GM23338 (cell line): Measurements from ENCODE around the gene EPHB1. TPM values are rescaled to one million over a fixed set of nuclear protein-coding genes. Genes with fewer than 3 reads are reported as not detected.

Source experiments
- ATAC-seq: fragments of 200-7000 bp; cut with Tn5 transposase; 3 replicates; pipeline ENCODE4 v1.9.1; 2020
- DNase-seq: peaks from one replicate; pipeline ENCODE4 v3.0.0-alpha.2; 2015; ENCODE audit warnings: low spot score
- H2AFZ ChIP-seq: fragments of 200-600 bp; sonication (generic); 2 replicates; pipeline ENCODE4 v1.8.0; 2016; ENCODE audit warnings: antibody characterized with exemption, mild to moderate bottlenecking, moderate library complexity
- H3F3A ChIP-seq: fragments of 200-600 bp; sonication (generic); replicated peaks from 2 replicates; pipeline ENCODE4 v1.8.0; 2017; ENCODE audit warnings: antibody characterized with exemption, mixed run types, low read depth
- H3K27ac ChIP-seq: fragments of 200-600 bp; sonication (generic); 2 replicates; pipeline ENCODE4 v1.6.1; 2016; ENCODE audit warnings: low read depth
- H3K27me3 ChIP-seq: fragments of 200-600 bp; sonication (generic); 2 replicates; pipeline ENCODE4 v1.8.0; 2016; ENCODE audit warnings: mild to moderate bottlenecking, mixed run types, moderate library complexity; ENCODE audit not compliant: insufficient read depth
- H3K36me3 ChIP-seq: fragments of 200-600 bp; sonication (generic); 2 replicates; pipeline ENCODE4 v1.8.0; 2016; ENCODE audit warnings: mild to moderate bottlenecking; ENCODE audit not compliant: insufficient read depth
- H3K4me1 ChIP-seq: fragments of 200-600 bp; sonication (generic); 2 replicates; pipeline ENCODE4 v1.8.0; 2016; ENCODE audit warnings: mild to moderate bottlenecking, moderate library complexity; ENCODE audit not compliant: insufficient read depth
- H3K4me2 ChIP-seq: fragments of 200-600 bp; sonication (generic); 2 replicates; pipeline ENCODE4 v1.7.1; 2017; ENCODE audit warnings: mixed run types
- H3K4me3 ChIP-seq: fragments of 200-600 bp; sonication (generic); 2 replicates; pipeline ENCODE4 v1.6.1; 2016; ENCODE audit warnings: mixed run types
- H3K79me2 ChIP-seq: fragments of 200-600 bp; sonication (generic); replicated peaks from 2 replicates; pipeline ENCODE4 v1.8.0; 2017; ENCODE audit warnings: mild to moderate bottlenecking; ENCODE audit not compliant: insufficient read depth
- H3K9me2 ChIP-seq: fragments of 200-600 bp; sonication (generic); 2 replicates; pipeline ENCODE4 v1.8.0; 2017; ENCODE audit not compliant: insufficient read depth
- H4K20me1 ChIP-seq: fragments of 200-600 bp; sonication (generic); replicated peaks from 2 replicates; pipeline ENCODE4 v1.8.0; 2017; ENCODE audit warnings: mild to moderate bottlenecking; ENCODE audit not compliant: insufficient read depth
- H3K27ac Mint-ChIP-seq: 2 replicates; pipeline ENCODE4 v1.8.0; 2020; ENCODE audit warnings: inconsistent platforms, mild to moderate bottlenecking, moderate library complexity, mixed read lengths
- H3K27me3 Mint-ChIP-seq: 3 replicates; pipeline ENCODE4 v1.8.0; 2022; ENCODE audit warnings: low read depth, mild to moderate bottlenecking, moderate library complexity, mixed read lengths, inconsistent platforms; ENCODE audit not compliant: insufficient read depth, poor library complexity
- H3K36me3 Mint-ChIP-seq: 3 replicates; pipeline ENCODE4 v1.8.0; 2021; ENCODE audit warnings: low read depth, mild to moderate bottlenecking, inconsistent platforms, moderate library complexity, mixed read lengths
- H3K4me1 Mint-ChIP-seq: 3 replicates; pipeline ENCODE4 v1.8.0; 2020; ENCODE audit warnings: mild to moderate bottlenecking, inconsistent platforms, mixed read lengths
- H3K4me3 Mint-ChIP-seq: 3 replicates; pipeline ENCODE4 v1.8.0; 2021; ENCODE audit warnings: moderate library complexity, mild to moderate bottlenecking, inconsistent platforms, mixed read lengths
- H3K9me3 Mint-ChIP-seq: 3 replicates; pipeline ENCODE4 v1.8.0; 2020; ENCODE audit warnings: moderate library complexity, mild to moderate bottlenecking, inconsistent platforms, mixed read lengths
- EZH2 ChIP-seq: fragments of 200-600 bp; sonication (generic); IDR thresholded peaks from one replicate; pipeline ENCODE4 v1.8.0; 2017; ENCODE audit warnings: antibody characterized with exemption, mild to moderate bottlenecking, low read depth; ENCODE audit not compliant: unreplicated experiment
- EZH2phosphoT487 ChIP-seq: fragments of 200-600 bp; sonication (generic); IDR thresholded peaks from one replicate; pipeline ENCODE4 v1.8.1; 2018; ENCODE audit warnings: antibody characterized with exemption; ENCODE audit not compliant: unreplicated experiment
- JUNB ChIP-seq: IDR thresholded peaks from one replicate; pipeline ENCODE4 v1.6.1; 2016; ENCODE audit warnings: antibody characterized with exemption; ENCODE audit not compliant: unreplicated experiment
- polyA plus RNA-seq: library from polyadenylated mRNA; unstranded; fragments of >200 nt; fragmentation: Nextera tagmentation; extraction: Ambion mirVana; gene quantifications from 2 replicates; pipeline ENCODE4 v1.2.1, GENCODE V29; 2016
- total RNA-seq: library from RNA; depleted of rRNA; stranded (reverse); fragments of >200 nt; shearing (Covaris generic); gene quantifications from 2 replicates; pipeline ENCODE4 v1.2.3, GENCODE V29; 2014
- TF ChIP-seq, protein P1 (sequence below): fragments of 250-450 bp; sonication (Bioruptor Pico); IDR thresholded peaks from 2 replicates; pipeline ENCODE4 v1.5.0; 2020; ENCODE audit warnings: mild to moderate bottlenecking, moderate library complexity
- TF ChIP-seq, protein P2 (sequence below): IDR thresholded peaks from one replicate; pipeline ENCODE4 v1.6.1; 2018; ENCODE audit warnings: antibody characterized with exemption; ENCODE audit not compliant: unreplicated experiment

EPHB1 gene
- total and polyA plus RNA-seq, 2 experiments from 2014 or later: 2.7 to 5.2 TPM

DNA sequence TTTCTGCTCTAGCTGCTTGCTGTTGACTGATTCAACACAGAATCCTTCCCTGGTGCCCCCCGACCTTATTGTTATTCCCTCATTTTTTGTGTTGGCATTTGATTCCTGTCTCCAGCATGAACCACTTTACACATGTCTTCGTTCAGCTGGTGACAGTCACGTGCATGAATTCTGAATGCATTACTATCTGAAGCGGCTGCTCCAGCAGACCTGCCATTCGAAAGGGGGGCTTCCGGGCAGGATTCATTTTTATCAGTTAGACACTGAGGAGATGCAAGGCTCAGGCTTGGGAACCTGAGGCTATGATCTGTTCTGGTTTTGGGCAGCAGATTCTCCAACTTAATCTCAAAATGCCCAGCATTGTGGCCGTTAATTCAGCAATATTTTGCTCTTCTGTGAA, 336.2 kb downstream of the EPHB1 start (continued):
- TF ChIP-seq, protein P1, sequence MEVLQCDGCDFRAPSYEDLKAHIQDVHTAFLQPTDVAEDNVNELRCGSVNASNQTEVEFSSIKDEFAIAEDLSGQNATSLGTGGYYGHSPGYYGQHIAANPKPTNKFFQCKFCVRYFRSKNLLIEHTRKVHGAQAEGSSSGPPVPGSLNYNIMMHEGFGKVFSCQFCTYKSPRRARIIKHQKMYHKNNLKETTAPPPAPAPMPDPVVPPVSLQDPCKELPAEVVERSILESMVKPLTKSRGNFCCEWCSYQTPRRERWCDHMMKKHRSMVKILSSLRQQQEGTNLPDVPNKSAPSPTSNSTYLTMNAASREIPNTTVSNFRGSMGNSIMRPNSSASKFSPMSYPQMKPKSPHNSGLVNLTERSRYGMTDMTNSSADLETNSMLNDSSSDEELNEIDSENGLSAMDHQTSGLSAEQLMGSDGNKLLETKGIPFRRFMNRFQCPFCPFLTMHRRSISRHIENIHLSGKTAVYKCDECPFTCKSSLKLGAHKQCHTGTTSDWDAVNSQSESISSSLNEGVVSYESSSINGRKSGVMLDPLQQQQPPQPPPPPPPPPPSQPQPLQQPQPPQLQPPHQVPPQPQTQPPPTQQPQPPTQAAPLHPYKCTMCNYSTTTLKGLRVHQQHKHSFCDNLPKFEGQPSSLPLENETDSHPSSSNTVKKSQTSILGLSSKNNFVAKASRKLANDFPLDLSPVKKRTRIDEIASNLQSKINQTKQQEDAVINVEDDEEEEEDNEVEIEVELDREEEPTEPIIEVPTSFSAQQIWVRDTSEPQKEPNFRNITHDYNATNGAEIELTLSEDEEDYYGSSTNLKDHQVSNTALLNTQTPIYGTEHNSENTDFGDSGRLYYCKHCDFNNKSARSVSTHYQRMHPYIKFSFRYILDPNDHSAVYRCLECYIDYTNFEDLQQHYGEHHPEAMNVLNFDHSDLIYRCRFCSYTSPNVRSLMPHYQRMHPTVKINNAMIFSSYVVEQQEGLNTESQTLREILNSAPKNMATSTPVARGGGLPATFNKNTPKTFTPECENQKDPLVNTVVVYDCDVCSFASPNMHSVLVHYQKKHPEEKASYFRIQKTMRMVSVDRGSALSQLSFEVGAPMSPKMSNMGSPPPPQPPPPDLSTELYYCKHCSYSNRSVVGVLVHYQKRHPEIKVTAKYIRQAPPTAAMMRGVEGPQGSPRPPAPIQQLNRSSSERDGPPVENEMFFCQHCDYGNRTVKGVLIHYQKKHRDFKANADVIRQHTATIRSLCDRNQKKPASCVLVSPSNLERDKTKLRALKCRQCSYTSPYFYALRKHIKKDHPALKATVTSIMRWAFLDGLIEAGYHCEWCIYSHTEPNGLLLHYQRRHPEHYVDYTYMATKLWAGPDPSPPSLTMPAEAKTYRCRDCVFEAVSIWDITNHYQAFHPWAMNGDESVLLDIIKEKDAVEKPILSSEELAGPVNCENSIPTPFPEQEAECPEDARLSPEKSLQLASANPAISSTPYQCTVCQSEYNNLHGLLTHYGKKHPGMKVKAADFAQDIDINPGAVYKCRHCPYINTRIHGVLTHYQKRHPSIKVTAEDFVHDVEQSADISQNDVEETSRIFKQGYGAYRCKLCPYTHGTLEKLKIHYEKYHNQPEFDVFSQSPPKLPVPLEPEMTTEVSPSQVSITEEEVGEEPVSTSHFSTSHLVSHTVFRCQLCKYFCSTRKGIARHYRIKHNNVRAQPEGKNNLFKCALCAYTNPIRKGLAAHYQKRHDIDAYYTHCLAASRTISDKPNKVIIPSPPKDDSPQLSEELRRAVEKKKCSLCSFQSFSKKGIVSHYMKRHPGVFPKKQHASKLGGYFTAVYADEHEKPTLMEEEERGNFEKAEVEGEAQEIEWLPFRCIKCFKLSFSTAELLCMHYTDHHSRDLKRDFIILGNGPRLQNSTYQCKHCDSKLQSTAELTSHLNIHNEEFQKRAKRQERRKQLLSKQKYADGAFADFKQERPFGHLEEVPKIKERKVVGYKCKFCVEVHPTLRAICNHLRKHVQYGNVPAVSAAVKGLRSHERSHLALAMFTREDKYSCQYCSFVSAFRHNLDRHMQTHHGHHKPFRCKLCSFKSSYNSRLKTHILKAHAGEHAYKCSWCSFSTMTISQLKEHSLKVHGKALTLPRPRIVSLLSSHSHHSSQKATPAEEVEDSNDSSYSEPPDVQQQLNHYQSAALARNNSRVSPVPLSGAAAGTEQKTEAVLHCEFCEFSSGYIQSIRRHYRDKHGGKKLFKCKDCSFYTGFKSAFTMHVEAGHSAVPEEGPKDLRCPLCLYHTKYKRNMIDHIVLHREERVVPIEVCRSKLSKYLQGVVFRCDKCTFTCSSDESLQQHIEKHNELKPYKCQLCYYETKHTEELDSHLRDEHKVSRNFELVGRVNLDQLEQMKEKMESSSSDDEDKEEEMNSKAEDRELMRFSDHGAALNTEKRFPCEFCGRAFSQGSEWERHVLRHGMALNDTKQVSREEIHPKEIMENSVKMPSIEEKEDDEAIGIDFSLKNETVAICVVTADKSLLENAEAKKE (CRISPR knock-in tag): no peak
- TF ChIP-seq EZH2 (no peak), EZH2phosphoT487 (no peak)

DNA sequence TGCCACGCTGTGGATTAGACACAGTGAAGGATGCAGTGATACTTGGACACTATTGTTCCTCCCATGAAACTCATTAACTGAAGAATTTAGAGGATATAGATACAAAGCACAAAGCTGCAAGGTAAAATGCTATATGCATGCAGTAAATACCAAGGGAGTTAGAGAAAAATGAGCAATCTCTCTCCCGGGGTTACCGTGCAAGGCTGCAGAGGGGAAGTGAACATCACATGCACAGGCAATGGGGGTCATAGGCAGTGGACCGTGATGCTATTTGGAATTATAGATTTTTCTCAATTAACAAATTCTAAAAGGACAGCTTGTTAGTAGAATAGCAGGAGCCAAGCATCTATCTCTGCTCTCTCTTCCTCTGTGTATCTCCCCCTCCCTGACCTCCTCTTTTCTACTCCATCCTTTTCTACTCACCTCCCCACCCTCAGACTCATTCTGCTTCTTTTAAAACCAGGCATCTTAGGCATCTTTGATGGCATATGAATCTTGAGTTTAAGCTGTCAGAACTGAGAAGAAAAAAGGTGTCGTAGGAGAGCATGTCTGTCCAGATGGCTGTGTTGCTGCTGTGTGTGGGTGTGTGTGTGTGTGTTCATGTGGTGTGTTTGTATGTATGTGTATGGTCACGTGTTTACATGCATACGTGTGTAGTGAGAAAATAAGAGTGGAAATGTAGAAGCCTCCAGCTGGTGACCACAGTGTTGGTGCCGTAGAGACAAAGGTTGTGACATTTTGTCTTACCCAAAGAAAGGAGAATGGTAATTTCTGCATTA, 339.0 kb downstream of the EPHB1 start:
- ATAC-seq (no peak), DNase-seq (no peak)
- H3K27ac Mint-ChIP-seq: no peak overlapping the region
- H3K79me2 ChIP-seq: no peaks in the 10 kb centered on the region
- no peaks in the 10 kb centered on the region for H3K36me3 Mint-ChIP-seq
- no peak overlapping the region for H3K4me2 ChIP-seq
- no peak overlapping the region for H2AFZ ChIP-seq
- no peaks in the 10 kb centered on the region for H3K27me3 Mint-ChIP-seq
- H3K4me1 ChIP-seq: no peaks in the 10 kb centered on the region
- no peaks in the 10 kb centered on the region for H3K9me3 Mint-ChIP-seq
- no peaks in the 10 kb centered on the region for H3K27me3 ChIP-seq
- no peak overlapping the region for H3K4me3 ChIP-seq
- H3K27ac ChIP-seq: no peak overlapping the region
- H3K36me3 ChIP-seq: no peaks in the 10 kb centered on the region
- H4K20me1 ChIP-seq: no peaks in the 10 kb centered on the region
- peaks cover 5% of the 10 kb centered on the region; the same call in 1 of the 2 replicates for H3K9me2 ChIP-seq
- H3K4me1 Mint-ChIP-seq: no peaks in the 10 kb centered on the region
- no peaks in the 10 kb centered on the region for H3F3A ChIP-seq
- no peak overlapping the region for H3K4me3 Mint-ChIP-seq
- TF ChIP-seq JUNB: no peak
- TF ChIP-seq, protein P2, sequence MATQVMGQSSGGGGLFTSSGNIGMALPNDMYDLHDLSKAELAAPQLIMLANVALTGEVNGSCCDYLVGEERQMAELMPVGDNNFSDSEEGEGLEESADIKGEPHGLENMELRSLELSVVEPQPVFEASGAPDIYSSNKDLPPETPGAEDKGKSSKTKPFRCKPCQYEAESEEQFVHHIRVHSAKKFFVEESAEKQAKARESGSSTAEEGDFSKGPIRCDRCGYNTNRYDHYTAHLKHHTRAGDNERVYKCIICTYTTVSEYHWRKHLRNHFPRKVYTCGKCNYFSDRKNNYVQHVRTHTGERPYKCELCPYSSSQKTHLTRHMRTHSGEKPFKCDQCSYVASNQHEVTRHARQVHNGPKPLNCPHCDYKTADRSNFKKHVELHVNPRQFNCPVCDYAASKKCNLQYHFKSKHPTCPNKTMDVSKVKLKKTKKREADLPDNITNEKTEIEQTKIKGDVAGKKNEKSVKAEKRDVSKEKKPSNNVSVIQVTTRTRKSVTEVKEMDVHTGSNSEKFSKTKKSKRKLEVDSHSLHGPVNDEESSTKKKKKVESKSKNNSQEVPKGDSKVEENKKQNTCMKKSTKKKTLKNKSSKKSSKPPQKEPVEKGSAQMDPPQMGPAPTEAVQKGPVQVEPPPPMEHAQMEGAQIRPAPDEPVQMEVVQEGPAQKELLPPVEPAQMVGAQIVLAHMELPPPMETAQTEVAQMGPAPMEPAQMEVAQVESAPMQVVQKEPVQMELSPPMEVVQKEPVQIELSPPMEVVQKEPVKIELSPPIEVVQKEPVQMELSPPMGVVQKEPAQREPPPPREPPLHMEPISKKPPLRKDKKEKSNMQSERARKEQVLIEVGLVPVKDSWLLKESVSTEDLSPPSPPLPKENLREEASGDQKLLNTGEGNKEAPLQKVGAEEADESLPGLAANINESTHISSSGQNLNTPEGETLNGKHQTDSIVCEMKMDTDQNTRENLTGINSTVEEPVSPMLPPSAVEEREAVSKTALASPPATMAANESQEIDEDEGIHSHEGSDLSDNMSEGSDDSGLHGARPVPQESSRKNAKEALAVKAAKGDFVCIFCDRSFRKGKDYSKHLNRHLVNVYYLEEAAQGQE: no peak
- no peak for TF ChIP-seq EZH2
